Natural killer cell (primary cell): Measurements from ENCODE around the gene GATD1. TPM values are rescaled to one million over a fixed set of nuclear protein-coding genes. Genes with fewer than 3 reads are reported as not detected.
A peak's percentile ranks its signal among the peaks of the same experiment; 100 is the strongest.
"Not testable (repeated sequence)": the region's sequence is repeated elsewhere in the genome, so short reads cannot be mapped to it uniquely, and the experiment has no call there.

Experiments used
- ATAC-seq, 3 donors: fragments of 150-1000 bp in 2 of 3; fragments of 200-7000 bp in 1 of 3; cut with Tn5 transposase; 1 replicate in 1 of 3; 2 replicates in 2 of 3; pipeline ENCODE4 v1.10.0; 2021; ENCODE audit warnings: mild to moderate bottlenecking in 2 of 3, moderate library complexity in 2 of 3
- DNase-seq, 2 donors: peaks; one replicate each; pipeline versions ENCODE4 v3.0.0 to v3.0.0-alpha.2; 2013 to 2021; ENCODE audit warnings: mixed read lengths in 1 of 2
- H3K27ac ChIP-seq: one replicate; pipeline ENCODE4 v1.5.1; 2013; ENCODE audit warnings: mild to moderate bottlenecking, low read length
- H3K27me3 ChIP-seq: one replicate; pipeline ENCODE4 v1.6.1; 2013; ENCODE audit warnings: low read length; ENCODE audit not compliant: control insufficient read depth, insufficient read depth
- H3K36me3 ChIP-seq: one replicate; pipeline ENCODE4 v1.6.1; 2013; ENCODE audit warnings: low read length; ENCODE audit not compliant: control insufficient read depth, insufficient read depth
- H3K4me1 ChIP-seq: one replicate; pipeline ENCODE4 v1.6.1; 2013; ENCODE audit warnings: low read length; ENCODE audit not compliant: control insufficient read depth, insufficient read depth
- H3K4me3 ChIP-seq: one replicate; pipeline ENCODE4 v1.5.1; 2013; ENCODE audit warnings: low read length
- H3K9me3 ChIP-seq: one replicate; pipeline ENCODE4 v1.6.1; 2013; ENCODE audit warnings: low read length; ENCODE audit not compliant: control insufficient read depth, insufficient read depth
- H3K27ac Mint-ChIP-seq, 2 donors: one replicate each; pipeline ENCODE4 v1.8.0; 2022; ENCODE audit warnings: mild to moderate bottlenecking in 2 of 2, mixed read lengths in 2 of 2, moderate library complexity in 1 of 2
- H3K27me3 Mint-ChIP-seq, 2 donors: one replicate each; pipeline ENCODE4 v1.8.0; 2022; ENCODE audit warnings: low read depth in 2 of 2, mixed read lengths in 2 of 2
- H3K36me3 Mint-ChIP-seq: one replicate; pipeline ENCODE4 v1.8.0; 2022; ENCODE audit warnings: mixed read lengths
- H3K4me1 Mint-ChIP-seq, 2 donors: one replicate each; pipeline ENCODE4 v1.8.0; 2022; ENCODE audit warnings: mixed read lengths in 2 of 2
- H3K4me3 Mint-ChIP-seq: one replicate; pipeline ENCODE4 v1.8.0; 2022; ENCODE audit warnings: mild to moderate bottlenecking, moderate library complexity, mixed read lengths
- H3K9me3 Mint-ChIP-seq, 2 donors: one replicate each; pipeline ENCODE4 v1.8.0; 2022; ENCODE audit warnings: mixed read lengths in 2 of 2
- CTCF ChIP-seq: fragments of 200-600 bp; IDR thresholded peaks from one replicate; pipeline ENCODE4 v1.8.0; 2022; ENCODE audit warnings: antibody characterized with exemption
- WGBS: methylation state at CpG from one replicate; pipeline ENCODE4 v1.1.7; 2013; ENCODE audit warnings: missing lambda C conversion rate; ENCODE audit not compliant: insufficient coverage; 5-methylcytosine and 5-hydroxymethylcytosine counted together
- intact Hi-C: fragments of 100-400 bp; cut with micrococcal nuclease; formaldehyde crosslinking; loops from one replicate; pipeline ENCODE4 v1.14.2; 2022
- total RNA-seq, 4 donors: library from RNA; stranded (reverse); fragments of 120-200 nt in 1 of 4; gene quantifications; one replicate each; pipeline versions ENCODE4 v1.2.3 to v1.2.4, GENCODE V29; 2013 to 2022

The GATD1 gene
- total RNA-seq, 3 donors from 2014 or later (not counting 1 experiment from before 2014, with no cell fraction given), result 40.4 to 43.1 (median 42.1) TPM

- whole genome bisulfite sequencing, result 12% methylated on average over 11 of the region's 11 CpGs
- Mint-ChIP-seq H3K4me3 (no peak overlapping the region), H3K27me3 (peaks cover 0 to 3% of the 10 kb centered on the region in 2 donors), H3K27ac (no peak overlapping the region), H3K9me3 (no peaks in the 10 kb centered on the region), H3K36me3 (no peaks in the 10 kb centered on the region), H3K4me1 (peaks cover 7% of the 10 kb centered on the region in 2 donors)
- Histone ChIP-seq H3K9me3 (no peaks in the 10 kb centered on the region), H3K27ac (no peak overlapping the region), H3K4me1 (peaks cover 9% of the 10 kb centered on the region), H3K27me3 (no peaks in the 10 kb centered on the region), H3K4me3 (no peak overlapping the region), H3K36me3 (no peaks in the 10 kb centered on the region)
- intact Hi-C loops, result no loop called here
- DNase-seq, result peak in 1 of 2 donors; percentile 19
- TF ChIP-seq CTCF, result no peak
- no peak for ATAC-seq
Observed at GRCh38 chr11:737366-737765, 39.9 kb downstream of the GATD1 start.

- DNase-seq, H3K4me1 Mint-ChIP-seq, H3K4me3 Mint-ChIP-seq, H3K4me3 ChIP-seq, H3K27ac ChIP-seq, H3K27me3 Mint-ChIP-seq, H3K36me3 Mint-ChIP-seq, H3K36me3 ChIP-seq, H3K27ac Mint-ChIP-seq, H3K9me3 Mint-ChIP-seq, H3K4me1 ChIP-seq, intact Hi-C loops, ATAC-seq, H3K27me3 ChIP-seq, H3K9me3 ChIP-seq: not testable (repeated sequence)
- 91% methylated on average over 18 of the region's 26 CpGs for WGBS
Observed at GRCh38 chr11:734541-734940, 42.7 kb downstream of the GATD1 start.

GRCh38 chr11:733072-733471, 44.2 kb downstream of the GATD1 start:
- Mint-ChIP-seq H3K4me3 (no peak overlapping the region), H3K9me3 (no peaks in the 10 kb centered on the region), H3K4me1 (peaks cover 7% of the 10 kb centered on the region in 2 donors), H3K36me3 (no peaks in the 10 kb centered on the region), H3K27me3 (peaks cover 0 to 3% of the 10 kb centered on the region in 2 donors), H3K27ac (no peak overlapping the region)
- 90% methylated on average over 20 of the region's 20 CpGs for WGBS
- no peak overlapping the region for H3K4me3 ChIP-seq
- intact Hi-C loops, result no loop called here
- no peaks in the 10 kb centered on the region for H3K27me3 ChIP-seq
- no peaks in the 10 kb centered on the region for H3K36me3 ChIP-seq
- TF ChIP-seq CTCF, result no peak
- ATAC-seq (no peak), DNase-seq (no peak)
- no peaks in the 10 kb centered on the region for H3K9me3 ChIP-seq
- H3K27ac ChIP-seq, result no peak overlapping the region
- peaks cover 14% of the 10 kb centered on the region for H3K4me1 ChIP-seq

GRCh38 chr11:729492-730074, 47.7 kb downstream of the GATD1 start:
- no peak for ATAC-seq
- Mint-ChIP-seq H3K4me3 (no peak overlapping the region), H3K4me1 (peaks cover 0 to 5% of the 10 kb centered on the region in 2 donors), H3K27ac (no peak overlapping the region), H3K9me3 (no peaks in the 10 kb centered on the region), H3K36me3 (no peaks in the 10 kb centered on the region), H3K27me3 (peaks cover 0 to 3% of the 10 kb centered on the region in 2 donors)
- no peak overlapping the region for H3K27ac ChIP-seq
- no peak overlapping the region for H3K4me3 ChIP-seq
- no peak for TF ChIP-seq CTCF
- H3K36me3 ChIP-seq, result no peaks in the 10 kb centered on the region
- WGBS, result 58% methylated on average over 14 of the region's 17 CpGs
- H3K9me3 ChIP-seq, result no peaks in the 10 kb centered on the region
- no peaks in the 10 kb centered on the region for H3K27me3 ChIP-seq
- H3K4me1 ChIP-seq, result peaks cover 30% of the 10 kb centered on the region
- intact Hi-C loops, result loop anchor here (10.0 kb wide), 2 partner anchors 75 to 115 kb away; partner anchors contain the start of gene IRF7
- DNase-seq, result no peak
